ENCODE data around the gene EMC9.

DNA sequence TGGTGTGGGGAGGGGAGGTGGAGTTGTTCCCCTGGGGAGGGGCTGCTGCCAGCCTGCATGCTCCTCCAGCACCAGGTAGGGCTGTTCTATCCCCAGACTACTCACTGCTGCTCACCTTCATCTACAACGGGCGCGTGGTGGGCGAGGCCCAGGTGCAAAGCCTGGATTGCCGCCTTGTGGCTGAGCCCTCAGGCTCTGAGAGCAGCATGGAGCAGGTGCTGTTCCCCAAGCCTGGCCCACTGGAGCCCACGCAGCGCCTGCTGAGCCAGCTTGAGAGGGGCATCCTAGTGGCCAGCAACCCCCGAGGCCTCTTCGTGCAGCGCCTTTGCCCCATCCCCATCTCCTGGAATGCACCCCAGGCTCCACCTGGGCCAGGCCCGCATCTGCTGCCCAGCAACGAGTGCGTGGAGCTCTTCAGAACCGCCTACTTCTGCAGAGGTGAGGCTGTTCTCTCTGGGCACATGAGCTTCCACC lies 23.2 kb upstream of the EMC9 start:
- TF ChIP-seq POLR2A (IDR thresholded peaks at IDR 0.05) (no peak), CTCF (IDR thresholded peaks at IDR 0.05) (no peak), POLR2AphosphoS5 (IDR thresholded peaks at IDR 0.05) (no peak), EP300 (IDR thresholded peaks at IDR 0.05) (no peak)

Measured in upper lobe of left lung (tissue), 4 donors.